Mammary epithelial cell (primary cell): ENCODE measurements around the gene CEMP1.

Source experiments
- CTCF ChIP-seq, 2 donors: IDR thresholded peaks in 1 of 2; conservative IDR thresholded peaks in 1 of 2; 2 replicates each; pipeline ENCODE4 v1.5.1; 2011 to 2012; ENCODE audit warnings: inconsistent platforms in 2 of 2, low read length in 2 of 2, mild to moderate bottlenecking in 2 of 2, control low read depth in 1 of 2, low read depth in 1 of 2; ENCODE audit not compliant: insufficient read depth in 1 of 2; ENCODE audit errors: extremely low read depth in 1 of 2
- EZH2 ChIP-seq: IDR thresholded peaks from 2 replicates; pipeline ENCODE4 v1.6.1; 2012; ENCODE audit warnings: low read length, inconsistent platforms, borderline replicate concordance

GRCh38 chr16:2508722-2509400 is 22.3 kb downstream of the CEMP1 start:
- TF ChIP-seq CTCF (conservative IDR thresholded peaks at IDR 0.05 in 1 of 2, IDR thresholded peaks at IDR 0.05 in 1 of 2; ENCODE audit: extremely low read depth in 1 of 2, insufficient read depth in 1 of 2, low read depth in 1 of 2, low read length in 2 of 2) (no peak), EZH2 (no peak)
